Spleen (tissue), 11 donors: ENCODE data around the gene GALNT11. TPM values are rescaled to one million over a fixed set of nuclear protein-coding genes. Genes with fewer than 3 reads are reported as not detected.
"Not testable (repeated sequence)": the region's sequence is repeated elsewhere in the genome, so short reads cannot be mapped to it uniquely, and the experiment has no call there.

Source experiments
- DNase-seq: peaks from one replicate; pipeline ENCODE4 v3.0.0-alpha.2; 2020
- H3K27ac ChIP-seq, 8 donors: fragments of 200-600 bp; sonication (generic) in 7 of 8; 1 replicate in 4 of 8; 2 replicates in 4 of 8; pipeline versions ENCODE4 v1.5.0 to v1.8.0; 2016 to 2021; ENCODE audit warnings: inconsistent platforms in 4 of 8, mild to moderate bottlenecking in 4 of 8, moderate library complexity in 1 of 8
- H3K27me3 ChIP-seq, 7 donors: fragments of 200-600 bp; sonication (generic) in 6 of 7; replicated peaks in 1 of 7; 1 replicate in 4 of 7; 2 replicates in 3 of 7; pipeline versions ENCODE4 v1.5.0 to v1.8.0; 2016 to 2021; ENCODE audit warnings: inconsistent platforms in 3 of 7, mild to moderate bottlenecking in 1 of 7
- H3K36me3 ChIP-seq, 6 donors: fragments of 200-600 bp; sonication (generic) in 5 of 6; 1 replicate in 4 of 6; 2 replicates in 2 of 6; pipeline versions ENCODE4 v1.5.0 to v1.8.0; 2016 to 2021; ENCODE audit warnings: inconsistent platforms in 2 of 6
- H3K4me1 ChIP-seq, 6 donors: fragments of 200-600 bp; sonication (generic) in 5 of 6; 1 replicate in 3 of 6; 2 replicates in 3 of 6; pipeline versions ENCODE4 v1.5.0 to v1.8.0; 2016 to 2021; ENCODE audit warnings: inconsistent platforms in 3 of 6
- H3K4me3 ChIP-seq, 8 donors: fragments of 200-600 bp; sonication (generic) in 7 of 8; 1 replicate in 4 of 8; 2 replicates in 4 of 8; pipeline versions ENCODE4 v1.5.0 to v1.8.0; 2016 to 2021; ENCODE audit warnings: inconsistent platforms in 4 of 8, mild to moderate bottlenecking in 4 of 8, moderate library complexity in 2 of 8
- H3K9me3 ChIP-seq, 8 donors: fragments of 200-600 bp; sonication (generic) in 7 of 8; 1 replicate in 4 of 8; 2 replicates in 4 of 8; pipeline versions ENCODE4 v1.5.0 to v1.8.0; 2016 to 2021; ENCODE audit warnings: inconsistent platforms in 4 of 8
- POLR2A ChIP-seq, 3 donors: fragments of 450-650 bp; IDR thresholded peaks; one replicate each; pipeline ENCODE4 v1.5.1; 2017; ENCODE audit warnings: antibody characterized with exemption in 3 of 3, mild to moderate bottlenecking in 1 of 3
- POLR2AphosphoS5 ChIP-seq, 3 donors: sonication (generic); formaldehyde crosslinking; IDR thresholded peaks; one replicate each; pipeline ENCODE4 v1.5.1; 2017; ENCODE audit warnings: antibody characterized with exemption in 3 of 3
- WGBS, 5 donors: extraction: QIAGEN DNeasy Blood & Tissue Kit in 3 of 5; methylation state at CpG; one replicate each; pipeline versions ENCODE4 v1.1.5 to v1.1.7; 2013 to 2018; 5-methylcytosine and 5-hydroxymethylcytosine counted together
- intact Hi-C: fragments of 100-400 bp; cut with DNase I; formaldehyde crosslinking; loops from one replicate; pipeline ENCODE4 v1.15.0; 2023; ENCODE audit warnings: low total_unique reads
- polyA plus RNA-seq, 3 donors: library from polyadenylated mRNA; stranded (reverse); fragments of 200-250 nt; gene quantifications; one replicate each; pipeline ENCODE4 v1.2.1, GENCODE V29; 2013
- total RNA-seq, 7 donors: library from RNA; depleted of rRNA in 3 of 7; stranded (reverse); fragments of >200 nt in 3 of 7; fragmentation: NEBNext Ultra II Directional in 4 of 7; extraction: Animal tissue kit (Norgen Biotek cat#: 25700) in 4 of 7; gene quantifications; one replicate each; pipeline versions ENCODE4 v1.1.0 to v1.2.1, GENCODE V29; 2016 to 2021
- TF ChIP-seq, protein P1 (sequence below), 11 experiments: fragments of 200-600 bp in 7 of 11; fragments of 450-650 bp in 4 of 11; sonication (generic) in 4 of 11; IDR thresholded peaks in 8 of 11; conservative IDR thresholded peaks in 3 of 11; 1 replicate in 7 of 11; 2 replicates in 4 of 11; pipeline versions ENCODE4 v1.4.0 to v1.8.0; 2016 to 2021; ENCODE audit warnings: antibody characterized with exemption in 11 of 11, inconsistent platforms in 4 of 11, mild to moderate bottlenecking in 1 of 11
- donor health status: healthy with polysubstance abuse.
- donor health status: DM: no; HTN: no; CAD: no; lungs with moderate emphysema.
- donor health status: DM: no; HTN: no; CAD: no.
- donor health status: Bipolar disorder and iron deficiency.
- donor health status: healthy.
- donor health status: DM: no; HTN: no; CAD: no.
- donor health status: DM: yes; HTN: yes; CAD: no.

GALNT11 gene
- total and polyA plus RNA-seq, 10 donors: 9.7 to 46.0 (median 29.0) TPM

GRCh38 chr7:152063821-152064220 is 38.3 kb downstream of the GALNT11 start:
- DNase-seq, intact Hi-C loops, H3K27ac ChIP-seq, H3K27me3 ChIP-seq, H3K4me3 ChIP-seq, H3K36me3 ChIP-seq, H3K4me1 ChIP-seq: not testable (repeated sequence)
- peaks cover 0 to 12% (median 3%) of the 10 kb centered on the region in 8 donors for H3K9me3 ChIP-seq
- WGBS, 5 donors: 94 to 99% (median 96%) methylated on average over 3 of the region's 3 CpGs

- H3K4me3 ChIP-seq, DNase-seq, intact Hi-C loops, H3K4me1 ChIP-seq, H3K36me3 ChIP-seq, H3K27ac ChIP-seq, H3K27me3 ChIP-seq: not testable (repeated sequence)
- 88 to 96% (median 93%) methylated on average over 10 of the region's 10 CpGs for WGBS, 5 donors
- H3K9me3 ChIP-seq: peaks cover 0 to 19% (median 8%) of the 10 kb centered on the region in 8 donors
Observed at GRCh38 chr7:152065800-152066344, 40.4 kb downstream of the GALNT11 start.

- no peak overlapping the region for H3K27ac ChIP-seq
- H3K9me3 ChIP-seq: peaks cover 0 to 15% (median 6%) of the 10 kb centered on the region in 8 donors
- DNase-seq: no peak
- no peaks in the 10 kb centered on the region for H3K27me3 ChIP-seq
- H3K4me1 ChIP-seq: peaks cover 0 to 11% (median 3%) of the 10 kb centered on the region in 6 donors
- peaks cover 0 to 4% (median 0%) of the 10 kb centered on the region in 6 donors for H3K36me3 ChIP-seq
- no peak for TF ChIP-seq POLR2A (IDR thresholded peaks at IDR 0.05)
- no peak for TF ChIP-seq POLR2AphosphoS5 (IDR thresholded peaks at IDR 0.05)
- TF ChIP-seq, protein P1, sequence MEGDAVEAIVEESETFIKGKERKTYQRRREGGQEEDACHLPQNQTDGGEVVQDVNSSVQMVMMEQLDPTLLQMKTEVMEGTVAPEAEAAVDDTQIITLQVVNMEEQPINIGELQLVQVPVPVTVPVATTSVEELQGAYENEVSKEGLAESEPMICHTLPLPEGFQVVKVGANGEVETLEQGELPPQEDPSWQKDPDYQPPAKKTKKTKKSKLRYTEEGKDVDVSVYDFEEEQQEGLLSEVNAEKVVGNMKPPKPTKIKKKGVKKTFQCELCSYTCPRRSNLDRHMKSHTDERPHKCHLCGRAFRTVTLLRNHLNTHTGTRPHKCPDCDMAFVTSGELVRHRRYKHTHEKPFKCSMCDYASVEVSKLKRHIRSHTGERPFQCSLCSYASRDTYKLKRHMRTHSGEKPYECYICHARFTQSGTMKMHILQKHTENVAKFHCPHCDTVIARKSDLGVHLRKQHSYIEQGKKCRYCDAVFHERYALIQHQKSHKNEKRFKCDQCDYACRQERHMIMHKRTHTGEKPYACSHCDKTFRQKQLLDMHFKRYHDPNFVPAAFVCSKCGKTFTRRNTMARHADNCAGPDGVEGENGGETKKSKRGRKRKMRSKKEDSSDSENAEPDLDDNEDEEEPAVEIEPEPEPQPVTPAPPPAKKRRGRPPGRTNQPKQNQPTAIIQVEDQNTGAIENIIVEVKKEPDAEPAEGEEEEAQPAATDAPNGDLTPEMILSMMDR (IDR thresholded peaks at IDR 0.05 in 8 of 11, conservative IDR thresholded peaks at IDR 0.05 in 3 of 11): no peak
- intact Hi-C loops: no loop called here
- 82 to 94% (median 83%) methylated on average over 4 of the region's 4 CpGs for WGBS, 5 donors
- H3K4me3 ChIP-seq: no peak overlapping the region
Observed at GRCh38 chr7:152072421-152072820, 46.9 kb downstream of the GALNT11 start.

DNA sequence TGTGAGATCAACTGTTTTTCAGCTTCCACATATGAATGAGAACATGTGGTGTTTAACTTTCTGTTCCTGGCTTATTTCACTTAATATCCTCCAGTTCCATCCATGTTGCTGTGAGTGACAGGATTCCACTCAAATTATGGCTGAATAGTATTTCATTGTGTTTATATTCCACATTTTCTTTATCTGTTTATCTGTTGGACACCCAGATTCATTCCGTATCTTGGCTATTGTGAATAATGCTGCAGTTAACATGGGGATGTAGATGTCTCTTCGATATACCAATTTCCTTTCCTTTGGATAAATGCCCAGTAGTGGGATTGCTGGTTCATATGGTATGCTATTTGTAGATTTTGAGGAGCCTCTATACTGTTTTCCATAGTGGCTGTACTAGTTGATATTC is 47.9 kb downstream of the GALNT11 start:
- intact Hi-C loops: no loop called here
- DNase-seq: no peak
- H3K27ac ChIP-seq: no peak overlapping the region
- peaks cover 0 to 21% (median 6%) of the 10 kb centered on the region in 6 donors for H3K4me1 ChIP-seq
- H3K4me3 ChIP-seq: no peak overlapping the region
- H3K27me3 ChIP-seq: no peaks in the 10 kb centered on the region
- H3K36me3 ChIP-seq: peaks cover 0 to 4% (median 0%) of the 10 kb centered on the region in 6 donors
- TF ChIP-seq POLR2AphosphoS5 (IDR thresholded peaks at IDR 0.05) (no peak), POLR2A (IDR thresholded peaks at IDR 0.05) (no peak)
- TF ChIP-seq, protein P1 (IDR thresholded peaks at IDR 0.05 in 8 of 11, conservative IDR thresholded peaks at IDR 0.05 in 3 of 11): no peak
- peaks cover 0 to 15% (median 6%) of the 10 kb centered on the region in 8 donors for H3K9me3 ChIP-seq
- WGBS, 5 donors: 82 to 98% (median 94%) methylated on average over 2 of the region's 2 CpGs

DNA sequence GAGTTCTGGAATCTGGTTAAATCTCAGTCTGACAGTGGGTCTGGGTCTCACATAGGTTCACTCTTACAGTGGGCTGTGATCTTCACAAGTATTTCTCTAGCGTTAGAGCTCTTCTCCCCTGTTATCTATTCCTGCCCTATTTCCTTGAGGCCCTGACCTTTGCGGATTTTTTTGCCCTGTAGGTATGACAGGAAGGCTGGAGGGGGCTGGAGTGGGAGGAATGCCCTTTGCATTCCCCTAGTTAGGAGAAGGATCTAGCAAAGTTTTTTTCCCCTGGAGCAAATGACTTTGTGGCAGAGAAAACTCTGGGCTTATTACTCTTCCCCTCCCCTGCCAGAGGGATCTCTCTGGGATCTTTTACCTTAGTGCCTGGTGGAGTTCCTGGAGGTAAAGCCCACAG is 49.2 kb downstream of the GALNT11 start:
- Histone ChIP-seq H3K4me1 (peaks cover 0 to 34% (median 12%) of the 10 kb centered on the region in 6 donors), H3K27me3 (no peaks in the 10 kb centered on the region), H3K36me3 (peaks cover 0 to 4% (median 0%) of the 10 kb centered on the region in 6 donors), H3K27ac (no peak overlapping the region), H3K4me3 (no peak overlapping the region), H3K9me3 (peaks cover 0 to 15% (median 6%) of the 10 kb centered on the region in 8 donors)
- TF ChIP-seq POLR2AphosphoS5 (IDR thresholded peaks at IDR 0.05): no peak
- no peak for TF ChIP-seq POLR2A (IDR thresholded peaks at IDR 0.05)
- TF ChIP-seq, protein P1 (IDR thresholded peaks at IDR 0.05 in 8 of 11, conservative IDR thresholded peaks at IDR 0.05 in 3 of 11): no peak
- intact Hi-C loops: no loop called here
- DNase-seq: no peak
- 70 to 89% (median 71%) methylated on average over 2 of the region's 2 CpGs for WGBS, 5 donors

- H3K4me3 ChIP-seq, intact Hi-C loops, H3K27ac ChIP-seq, H3K36me3 ChIP-seq, H3K9me3 ChIP-seq, DNase-seq, H3K27me3 ChIP-seq: not testable (repeated sequence)
- whole genome bisulfite sequencing, 5 donors: 91 to 96% (median 95%) methylated on average over 12 to 14 of the region's 14 CpGs
- peaks cover 0 to 34% (median 12%) of the 10 kb centered on the region in 6 donors for H3K4me1 ChIP-seq
Observed at GRCh38 chr7:152075379-152075778, 49.9 kb downstream of the GALNT11 start.
